ENCODE results near the gene ZNF598. TPM values are rescaled to one million over a fixed set of nuclear protein-coding genes. Genes with fewer than 3 reads are reported as not detected.
A peak's percentile ranks its signal among the peaks of the same experiment; 100 is the strongest.

The ZNF598 gene
- total RNA-seq, 1 experiment from 2014 or later, result 70.9 TPM

DNA sequence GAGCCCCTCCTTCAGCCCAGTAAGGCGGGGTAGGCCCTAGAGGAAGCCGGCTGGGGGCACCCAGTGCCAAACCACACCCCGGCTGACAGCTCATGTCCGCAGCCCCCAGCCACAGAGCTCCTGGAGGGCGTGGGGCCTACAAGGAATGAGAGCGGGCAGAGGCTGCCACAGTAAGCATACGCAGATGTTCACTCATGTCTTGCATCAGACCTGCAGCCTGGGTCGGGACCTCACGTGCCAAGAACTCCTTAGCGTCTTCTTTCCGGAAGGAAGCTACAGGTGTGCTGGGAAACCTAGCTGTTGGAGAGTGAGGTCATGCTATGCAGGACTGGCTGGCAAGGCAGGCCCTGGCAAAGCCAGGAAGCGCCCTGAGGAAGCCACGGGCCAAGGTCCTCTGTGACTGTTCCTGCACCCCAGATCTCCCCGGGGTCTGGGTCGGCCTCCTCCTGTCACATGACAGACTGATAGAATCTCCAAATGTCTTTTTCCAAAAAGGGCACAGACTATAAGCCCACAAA, 1.6 kb downstream of the ZNF598 start:
- no peak overlapping the region for H3K4ac ChIP-seq (ENCODE audit: low read depth, low read length)
- H3K4me1 ChIP-seq (ENCODE audit: insufficient read depth, low read length), result peaks cover 6% of the 10 kb centered on the region; the same call in 1 of the 2 replicates
- H2AK5ac ChIP-seq (ENCODE audit: insufficient read length, low read length), result no peak overlapping the region
- no peak overlapping the region for H4K91ac ChIP-seq (ENCODE audit: insufficient read length, low read depth, low read length)
- H3K14ac ChIP-seq (ENCODE audit: insufficient read depth, low read length), result no peak overlapping the region
- no peak overlapping the region for H2BK120ac ChIP-seq (ENCODE audit: low read depth, low read length, poor library complexity, severe bottlenecking)
- no peak overlapping the region for H3K18ac ChIP-seq (ENCODE audit: insufficient read length, low read depth, low read length)
- no peaks in the 10 kb centered on the region for H3K9me3 ChIP-seq (ENCODE audit: control insufficient read depth, low read depth, low read length)
- peaks cover 23% of the 10 kb centered on the region for H3K79me1 ChIP-seq (ENCODE audit: insufficient read depth, low read depth, low read length, poor library complexity, severe bottlenecking)
- TF ChIP-seq, protein P1, sequence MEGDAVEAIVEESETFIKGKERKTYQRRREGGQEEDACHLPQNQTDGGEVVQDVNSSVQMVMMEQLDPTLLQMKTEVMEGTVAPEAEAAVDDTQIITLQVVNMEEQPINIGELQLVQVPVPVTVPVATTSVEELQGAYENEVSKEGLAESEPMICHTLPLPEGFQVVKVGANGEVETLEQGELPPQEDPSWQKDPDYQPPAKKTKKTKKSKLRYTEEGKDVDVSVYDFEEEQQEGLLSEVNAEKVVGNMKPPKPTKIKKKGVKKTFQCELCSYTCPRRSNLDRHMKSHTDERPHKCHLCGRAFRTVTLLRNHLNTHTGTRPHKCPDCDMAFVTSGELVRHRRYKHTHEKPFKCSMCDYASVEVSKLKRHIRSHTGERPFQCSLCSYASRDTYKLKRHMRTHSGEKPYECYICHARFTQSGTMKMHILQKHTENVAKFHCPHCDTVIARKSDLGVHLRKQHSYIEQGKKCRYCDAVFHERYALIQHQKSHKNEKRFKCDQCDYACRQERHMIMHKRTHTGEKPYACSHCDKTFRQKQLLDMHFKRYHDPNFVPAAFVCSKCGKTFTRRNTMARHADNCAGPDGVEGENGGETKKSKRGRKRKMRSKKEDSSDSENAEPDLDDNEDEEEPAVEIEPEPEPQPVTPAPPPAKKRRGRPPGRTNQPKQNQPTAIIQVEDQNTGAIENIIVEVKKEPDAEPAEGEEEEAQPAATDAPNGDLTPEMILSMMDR (conservative IDR thresholded peaks at IDR 0.05), result no peak
- H3K27ac ChIP-seq (ENCODE audit: insufficient read length, low read depth, low read length), result no peak overlapping the region
- DNase-seq, result no peak
- H3T11ph ChIP-seq (ENCODE audit: low read length), result no peak overlapping the region
- H4K5ac ChIP-seq (ENCODE audit: insufficient read length, low read depth, low read length), result no peak overlapping the region
- no peaks in the 10 kb centered on the region for H3K27me3 ChIP-seq (ENCODE audit: insufficient read depth, low read length)
- no peak overlapping the region for H2BK15ac ChIP-seq (ENCODE audit: low read depth, low read length)
- no CpG with 5 or more reads among the region's 15 CpGs for WGBS (ENCODE audit: extremely low coverage, insufficient read length, low lambda C conversion rate)
- no peak overlapping the region for H2AFZ ChIP-seq (ENCODE audit: low read length)
- H2BK5ac ChIP-seq (ENCODE audit: insufficient read length, low read length), result no peak overlapping the region
- peak overlapping the region; percentile 73 for H3K4me2 ChIP-seq (ENCODE audit: insufficient read depth, insufficient read length, low read length)
- peak overlapping the region; percentile 77 for H3K9ac ChIP-seq (ENCODE audit: extremely low read depth, insufficient read length, low read length)
- peaks cover 26% of the 10 kb centered on the region; the same call in 1 of the 2 replicates for H3K79me2 ChIP-seq (ENCODE audit: insufficient read depth, low read length)
- H2BK12ac ChIP-seq (ENCODE audit: insufficient read length, low read depth, low read length), result no peak overlapping the region
- Mint-ChIP-seq H3K4me1 (peaks cover 22 to 36% of the 10 kb centered on the region in 2 experiments), H3K36me3 (ENCODE audit: insufficient read depth in 1 of 3, low read depth in 3 of 3) (peaks cover 5 to 16% (median 12%) of the 10 kb centered on the region in 3 experiments), H3K27ac (no peak overlapping the region; a peak in 1 of 7 replicates), H3K4me3 (peak overlapping the region; percentile 78 to 81), H3K27me3 (ENCODE audit: low read depth) (no peaks in the 10 kb centered on the region; the same call in 1 of the 2 replicates), H3K9me3 (no peaks in the 10 kb centered on the region; a peak in 1 of 5 replicates)
- H4K8ac ChIP-seq (replicated peaks; ENCODE audit: insufficient read length, low read depth, low read length), result no peak overlapping the region
- H3K23ac ChIP-seq (ENCODE audit: insufficient read length, low read depth, low read length), result no peak overlapping the region
- peaks cover 11% of the 10 kb centered on the region for H3K23me2 ChIP-seq (ENCODE audit: insufficient read length, low read depth, low read length, poor library complexity, severe bottlenecking)
- no peak overlapping the region for H3K56ac ChIP-seq (ENCODE audit: insufficient read length, low read depth, low read length)
- no peak overlapping the region for H2BK20ac ChIP-seq (ENCODE audit: low read depth, low read length, poor library complexity, severe bottlenecking)
- no peaks in the 10 kb centered on the region for H4K20me1 ChIP-seq (ENCODE audit: control insufficient read depth, insufficient read depth, insufficient read length)
